Common myeloid progenitor, CD34-positive (primary cell): ENCODE results near the gene CELA3B.
"Not testable (repeated sequence)": the region's sequence is repeated elsewhere in the genome, so short reads cannot be mapped to it uniquely, and the experiment has no call there.

Experiments
- CTCF ChIA-PET: fragments of 350-600 bp; sonication (Branson Sonifier 250); formaldehyde crosslinking; loops from one replicate; lab custom pipeline; 2021; ENCODE audit warnings: antibody characterized with exemption; lab: Charles Lee
- POLR2A ChIA-PET: fragments of 350-600 bp; sonication (Branson Sonifier 250); formaldehyde crosslinking; loops from one replicate; lab custom pipeline; 2021; ENCODE audit warnings: antibody characterized with exemption; lab: Charles Lee
- DNase-seq, 3 donors: peaks; one replicate each; pipeline versions ENCODE4 v3.0.0 to v3.0.0-alpha.2; 2013
- H3K27ac ChIP-seq, 2 experiments: 1 replicate in 1 of 2; 2 replicates in 1 of 2; pipeline ENCODE4 v1.7.0; 2013; ENCODE audit warnings: inconsistent platforms in 2 of 2, low read length in 2 of 2, mild to moderate bottlenecking in 2 of 2, low read depth in 1 of 2, moderate library complexity in 1 of 2; ENCODE audit not compliant: severe bottlenecking in 2 of 2, insufficient read depth in 1 of 2, poor library complexity in 1 of 2
- H3K27me3 ChIP-seq, 5 experiments: replicated peaks in 2 of 5; 1 replicate in 3 of 5; 2 replicates in 2 of 5; pipeline versions ENCODE4 v1.6.1 to v1.7.0; 2013; ENCODE audit warnings: low read length in 4 of 5, mild to moderate bottlenecking in 2 of 5, moderate library complexity in 2 of 5, inconsistent platforms in 1 of 5; ENCODE audit not compliant: insufficient read depth in 5 of 5, control insufficient read depth in 4 of 5
- H3K36me3 ChIP-seq, 4 experiments: 1 replicate in 2 of 4; 2 replicates in 2 of 4; pipeline versions ENCODE4 v1.6.1 to v1.7.0; 2013; ENCODE audit warnings: low read length in 3 of 4, control low read depth in 1 of 4, mild to moderate bottlenecking in 1 of 4; ENCODE audit not compliant: control insufficient read depth in 4 of 4, insufficient read depth in 4 of 4
- H3K4me1 ChIP-seq, 4 experiments: 1 replicate in 3 of 4; 2 replicates in 1 of 4; pipeline versions ENCODE4 v1.6.1 to v1.7.1; 2013; ENCODE audit warnings: low read length in 3 of 4, mild to moderate bottlenecking in 3 of 4, control low read depth in 1 of 4, inconsistent platforms in 1 of 4, moderate library complexity in 1 of 4; ENCODE audit not compliant: control insufficient read depth in 4 of 4, insufficient read depth in 4 of 4; ENCODE audit errors: control extremely low read depth in 1 of 4
- H3K4me3 ChIP-seq, 7 experiments: 1 replicate in 4 of 7; 2 replicates in 3 of 7; pipeline versions ENCODE4 v1.5.1 to v1.7.0; 2013; ENCODE audit warnings: mild to moderate bottlenecking in 7 of 7, low read length in 6 of 7, moderate library complexity in 6 of 7, inconsistent platforms in 2 of 7, low read depth in 2 of 7, control low read depth in 1 of 7; ENCODE audit not compliant: insufficient read depth in 4 of 7, control insufficient read depth in 1 of 7; ENCODE audit errors: extremely low read depth in 1 of 7
- H3K9me3 ChIP-seq, 5 experiments: 1 replicate in 4 of 5; 2 replicates in 1 of 5; pipeline versions ENCODE4 v1.6.1 to v1.7.1; 2013; ENCODE audit warnings: low read length in 4 of 5, mild to moderate bottlenecking in 2 of 5, inconsistent platforms in 1 of 5, low read depth in 1 of 5, moderate library complexity in 1 of 5; ENCODE audit not compliant: control insufficient read depth in 4 of 5, insufficient read depth in 2 of 5; ENCODE audit errors: control extremely low read depth in 1 of 5
- WGBS: methylation state at CpG from one replicate; pipeline ENCODE4 v1.1.5; 2013; ENCODE audit not compliant: insufficient coverage; 5-methylcytosine and 5-hydroxymethylcytosine counted together

The CELA3B gene

GRCh38 chr1:21978209-21978608 lies 1.4 kb downstream of the CELA3B start:
- 100% methylated on average over 6 of the region's 11 CpGs for WGBS
- H3K9me3 ChIP-seq, H3K27me3 ChIP-seq, CTCF ChIA-PET, H3K36me3 ChIP-seq, POLR2A ChIA-PET, H3K4me1 ChIP-seq, H3K4me3 ChIP-seq, H3K27ac ChIP-seq, DNase-seq: not testable (repeated sequence)

DNA sequence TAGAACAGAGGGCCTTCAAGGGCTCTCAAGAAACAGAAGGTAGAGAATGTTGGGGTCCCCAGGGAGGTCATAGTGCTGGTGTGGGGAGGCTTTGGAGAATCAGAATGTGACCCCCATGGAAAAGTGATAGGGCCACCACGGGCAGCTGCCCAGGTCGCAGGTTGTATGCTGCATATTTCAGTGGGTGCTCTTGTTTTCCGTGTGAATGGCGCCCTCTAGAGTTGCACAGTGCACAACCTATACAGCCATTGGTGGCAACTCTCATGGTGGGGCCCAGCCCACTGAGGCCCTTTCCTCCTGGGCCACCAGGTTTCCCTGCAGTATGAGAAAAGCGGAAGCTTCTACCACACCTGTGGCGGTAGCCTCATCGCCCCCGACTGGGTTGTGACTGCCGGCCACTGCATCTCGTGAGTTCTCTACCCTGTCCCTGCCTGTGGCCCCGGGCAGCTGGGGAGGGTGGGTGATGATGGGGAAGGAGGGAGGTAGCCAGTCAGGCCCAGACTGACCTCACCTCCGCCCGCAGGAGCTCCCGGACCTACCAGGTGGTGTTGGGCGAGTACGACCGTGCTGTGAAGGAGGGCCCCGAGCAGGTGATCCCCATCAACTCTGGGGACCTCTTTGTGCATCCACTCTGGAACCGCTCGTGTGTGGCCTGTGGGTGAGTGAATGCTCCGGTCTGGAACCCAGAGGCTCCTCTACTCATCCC lies 3.8 kb downstream of the CELA3B start:
- H3K27ac ChIP-seq, H3K27me3 ChIP-seq, H3K4me3 ChIP-seq, H3K9me3 ChIP-seq, POLR2A ChIA-PET, DNase-seq, H3K36me3 ChIP-seq, H3K4me1 ChIP-seq: not testable (repeated sequence)
- WGBS = 86% methylated on average over 7 of the region's 21 CpGs
- CTCF ChIA-PET = interaction anchor here (1.2 kb wide), 1 partner anchor 278 kb away, joined by 3 read pairs; no protein-coding TSS in a partner anchor

- 100% methylated on average over 1 of the region's 4 CpGs for WGBS
- DNase-seq, H3K4me1 ChIP-seq, H3K4me3 ChIP-seq, H3K36me3 ChIP-seq, H3K27ac ChIP-seq, H3K27me3 ChIP-seq, H3K9me3 ChIP-seq, POLR2A ChIA-PET: not testable (repeated sequence)
- CTCF ChIA-PET = interaction anchor here (1.2 kb wide), 1 partner anchor 278 kb away, joined by 3 read pairs; no protein-coding TSS in a partner anchor
Measured at GRCh38 chr1:21981253-21981652, 4.4 kb downstream of the CELA3B start.

- H3K4me3 ChIP-seq, CTCF ChIA-PET, POLR2A ChIA-PET, H3K27me3 ChIP-seq, H3K36me3 ChIP-seq, H3K27ac ChIP-seq, H3K4me1 ChIP-seq, H3K9me3 ChIP-seq, DNase-seq: not testable (repeated sequence)
- 100% methylated on average over 6 of the region's 6 CpGs for WGBS
Measured at GRCh38 chr1:21982122-21982521, 5.3 kb downstream of the CELA3B start.

- H3K27me3 ChIP-seq, DNase-seq, CTCF ChIA-PET, H3K36me3 ChIP-seq, H3K4me3 ChIP-seq, H3K27ac ChIP-seq, POLR2A ChIA-PET, H3K4me1 ChIP-seq, H3K9me3 ChIP-seq: not testable (repeated sequence)
- WGBS = no CpG with 5 or more reads among the region's 15 CpGs
Measured at GRCh38 chr1:21983539-21983938, 6.7 kb downstream of the CELA3B start.

GRCh38 chr1:21985893-21986292 lies 9.1 kb downstream of the CELA3B start:
- CTCF ChIA-PET = not testable (repeated sequence)

DNA sequence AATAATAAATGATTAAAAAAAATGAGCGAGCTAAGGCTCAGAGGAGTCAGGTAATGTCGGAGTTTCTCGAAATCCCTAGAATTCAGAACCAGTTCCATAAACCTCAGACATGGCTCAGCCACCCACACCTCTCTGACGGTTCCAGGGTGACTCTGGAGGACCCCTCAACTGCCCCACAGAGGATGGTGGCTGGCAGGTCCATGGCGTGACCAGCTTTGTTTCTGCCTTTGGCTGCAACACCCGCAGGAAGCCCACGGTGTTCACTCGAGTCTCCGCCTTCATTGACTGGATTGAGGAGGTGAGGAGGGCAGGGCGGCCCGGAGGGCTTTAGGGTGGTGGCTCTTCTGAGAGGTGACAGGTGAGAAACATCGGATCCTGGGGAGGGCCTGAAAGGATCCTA lies 9.6 kb downstream of the CELA3B start:
- POLR2A ChIA-PET, H3K4me3 ChIP-seq, H3K9me3 ChIP-seq, H3K4me1 ChIP-seq, DNase-seq, H3K36me3 ChIP-seq, CTCF ChIA-PET, H3K27ac ChIP-seq, H3K27me3 ChIP-seq: not testable (repeated sequence)
- 100% methylated on average over 3 of the region's 12 CpGs for WGBS

More at GRCh38 chr1:21985893-21986292, 9.1 kb downstream of the CELA3B start:
- DNase-seq, H3K36me3 ChIP-seq, POLR2A ChIA-PET, H3K4me3 ChIP-seq, H3K27me3 ChIP-seq, H3K9me3 ChIP-seq, H3K4me1 ChIP-seq, H3K27ac ChIP-seq: not testable (repeated sequence)
- no CpG with 5 or more reads among the region's 5 CpGs for WGBS
